DMS53 (cell line): ENCODE measurements around the gene CAMKK2.
"Not testable (repeated sequence)": the region's sequence is repeated elsewhere in the genome, so short reads cannot be mapped to it uniquely, and the experiment has no call there.

Experiments used
- DNase-seq: peaks from one replicate; lab custom pipeline; 2025; lab: John Stamatoyannopoulos, UW

CAMKK2 gene

DNA sequence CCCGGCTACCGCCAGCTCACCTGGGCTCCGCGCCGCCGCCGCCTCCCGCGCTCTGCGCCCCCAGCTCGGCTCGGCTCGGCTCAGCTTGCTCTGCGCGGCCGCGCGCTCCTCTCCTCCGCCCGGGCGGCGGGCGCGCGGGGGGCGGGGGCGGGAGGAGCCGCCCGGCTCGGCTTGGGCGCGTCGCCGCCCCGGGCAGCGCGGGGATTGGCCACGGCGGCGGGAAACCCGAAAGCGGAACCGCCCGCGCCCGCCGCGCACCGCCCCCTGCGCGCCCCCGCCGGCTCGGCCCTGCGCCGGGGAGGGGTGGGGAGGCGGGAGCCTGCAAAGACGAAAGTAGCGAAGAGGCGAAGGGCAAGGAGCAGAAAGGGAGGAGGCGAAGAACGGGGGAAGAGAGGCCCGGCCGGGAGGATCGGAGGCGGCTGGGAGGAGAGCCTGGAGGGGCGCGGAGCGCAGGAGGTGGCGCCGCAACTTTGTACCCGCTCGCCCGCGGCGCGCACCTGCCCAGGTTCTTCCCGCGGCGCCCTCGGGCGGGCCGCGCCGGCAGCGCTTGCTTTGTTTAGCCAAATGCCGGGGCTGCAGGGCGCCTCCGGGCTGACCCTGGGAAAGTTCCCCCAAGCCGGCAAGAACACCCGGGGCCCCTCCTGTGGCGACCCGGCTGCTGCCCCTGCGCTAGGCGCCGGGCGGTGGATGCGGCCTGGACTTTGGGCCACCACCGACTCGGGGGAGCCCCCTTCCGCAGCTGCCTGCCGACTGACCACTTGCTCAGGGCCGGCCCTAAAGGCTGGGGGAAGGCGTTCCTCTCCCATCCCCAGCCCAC is at the start of gene CAMKK2:
CAMKK2 (minus strand) TSS at position 92 of the 817 bp plus-strand sequence. CDS start 22,183 bp downstream, outside the sequence.
- DNase-seq: peak; percentile 95

- DNase-seq: no peak
Observed at GRCh38 chr12:121345151-121345815, 48.8 kb upstream of the CAMKK2 start.

- DNase-seq: no peak
Observed at GRCh38 chr12:121344506-121344905, 48.0 kb upstream of the CAMKK2 start.

GRCh38 chr12:121337416-121337815 is 40.9 kb upstream of the CAMKK2 start:
- DNase-seq: no peak

GRCh38 chr12:121334513-121335343 is 38.2 kb upstream of the CAMKK2 start:
- peak; percentile 85 for DNase-seq

DNA sequence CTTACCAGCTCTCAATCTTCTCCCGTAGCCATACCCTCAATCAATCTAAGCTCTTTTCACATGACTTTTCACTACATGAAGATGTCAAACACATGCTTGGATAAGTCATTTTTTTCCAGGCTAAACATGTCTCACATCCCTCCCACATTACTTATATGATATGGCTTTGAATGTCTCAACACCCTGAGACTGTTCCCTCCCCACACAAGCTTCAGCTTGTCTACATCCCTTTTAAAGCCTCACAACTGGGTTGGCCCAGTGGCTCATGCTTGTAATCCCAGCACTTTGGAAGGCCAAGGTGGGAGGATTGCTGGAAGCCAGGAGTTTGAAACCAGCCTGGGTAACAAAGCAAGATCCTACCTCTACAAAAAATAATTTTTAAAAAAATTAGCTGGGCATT is 37.2 kb upstream of the CAMKK2 start:
- no peak for DNase-seq

DNA sequence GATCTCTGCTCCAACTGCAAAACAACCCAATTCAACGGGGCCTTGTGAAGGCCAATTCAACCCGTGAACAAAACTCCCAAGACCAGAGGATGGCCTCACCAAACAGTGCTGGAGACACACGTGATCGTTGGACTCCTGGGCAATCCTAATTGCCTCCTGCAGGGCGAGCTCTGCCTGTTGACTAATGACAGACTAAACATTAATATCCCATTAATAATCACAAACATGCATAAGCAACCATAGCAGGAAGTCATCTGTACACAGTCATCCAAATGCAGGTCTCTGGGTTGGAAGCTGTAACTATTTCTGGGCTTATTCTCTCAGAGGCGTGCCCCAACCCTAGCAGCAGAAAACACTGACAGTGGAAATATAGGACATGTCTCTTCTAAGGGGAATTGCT is 34.7 kb upstream of the CAMKK2 start:
- DNase-seq: peak; percentile 39

GRCh38 chr12:121330692-121331091 is 34.2 kb upstream of the CAMKK2 start:
- DNase-seq: peak; percentile 86

GRCh38 chr12:121330195-121330594 is 33.7 kb upstream of the CAMKK2 start:
- DNase-seq: no peak

- no peak for DNase-seq
Observed at GRCh38 chr12:121328620-121329019, 32.1 kb upstream of the CAMKK2 start.

GRCh38 chr12:121326996-121327674 is 30.6 kb upstream of the CAMKK2 start:
- DNase-seq: no peak

- DNase-seq: no peak
Observed at GRCh38 chr12:121325922-121326396, 29.4 kb upstream of the CAMKK2 start.

- DNase-seq: no peak
Observed at GRCh38 chr12:121323908-121324307, 27.4 kb upstream of the CAMKK2 start.

DNA sequence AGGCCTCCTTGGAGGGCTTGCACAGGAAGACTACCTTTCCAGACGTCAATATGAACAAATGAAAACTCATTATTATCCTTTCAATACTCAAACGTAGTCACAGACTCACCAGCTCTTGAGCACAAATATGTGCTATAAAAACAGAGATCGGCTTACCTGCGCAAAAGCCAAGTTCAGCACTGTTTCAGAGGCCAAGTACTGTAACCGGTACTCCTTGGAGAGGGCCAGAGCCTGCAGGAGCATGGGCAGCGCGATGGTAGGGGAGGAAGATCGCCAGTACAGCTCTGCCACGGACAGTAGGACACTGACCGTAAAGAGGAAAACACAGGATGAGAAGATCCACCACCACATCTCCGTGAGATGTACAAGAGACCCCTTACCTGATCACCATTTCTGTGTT is 21.6 kb upstream of the CAMKK2 start:
- no peak for DNase-seq

DNA sequence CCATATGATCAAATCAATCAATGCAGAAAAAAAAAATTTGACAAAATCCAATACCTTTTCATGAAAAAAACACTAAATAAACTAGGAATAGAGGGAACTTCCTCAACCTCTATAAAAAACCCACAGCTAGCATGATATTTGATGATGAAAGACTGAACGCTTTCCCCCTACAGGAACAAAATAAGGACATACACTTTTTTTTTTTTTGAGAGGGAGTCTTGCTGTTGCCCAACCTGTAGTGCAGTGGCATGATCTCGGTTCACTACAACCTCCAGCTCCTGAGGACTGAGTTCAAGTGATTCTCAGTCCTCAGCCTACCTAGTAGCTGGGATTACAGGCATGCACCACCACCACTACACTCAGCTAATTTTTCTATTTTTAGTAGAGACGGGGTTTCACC is 17.9 kb upstream of the CAMKK2 start:
- DNase-seq: no peak

DNA sequence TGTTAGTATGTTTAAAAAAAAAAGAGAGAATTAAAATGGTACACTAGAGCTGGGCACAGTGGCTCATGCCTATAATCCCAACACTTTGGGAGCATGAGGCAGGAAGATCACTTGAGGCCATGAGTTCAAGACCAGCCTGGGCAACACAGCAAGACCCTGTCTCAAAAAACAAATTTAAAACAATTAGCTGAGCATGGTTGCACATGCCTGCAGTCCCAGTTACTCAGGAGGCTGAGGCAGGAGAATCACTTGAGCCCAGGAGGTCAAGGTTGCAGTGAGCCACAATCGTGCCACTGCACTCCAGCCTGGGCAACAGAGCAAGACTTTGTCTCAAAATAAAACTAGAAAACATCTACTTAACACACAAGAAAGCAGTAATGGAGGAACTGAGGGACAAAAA is 13.7 kb upstream of the CAMKK2 start:
- DNase-seq: not testable (repeated sequence)

DNA sequence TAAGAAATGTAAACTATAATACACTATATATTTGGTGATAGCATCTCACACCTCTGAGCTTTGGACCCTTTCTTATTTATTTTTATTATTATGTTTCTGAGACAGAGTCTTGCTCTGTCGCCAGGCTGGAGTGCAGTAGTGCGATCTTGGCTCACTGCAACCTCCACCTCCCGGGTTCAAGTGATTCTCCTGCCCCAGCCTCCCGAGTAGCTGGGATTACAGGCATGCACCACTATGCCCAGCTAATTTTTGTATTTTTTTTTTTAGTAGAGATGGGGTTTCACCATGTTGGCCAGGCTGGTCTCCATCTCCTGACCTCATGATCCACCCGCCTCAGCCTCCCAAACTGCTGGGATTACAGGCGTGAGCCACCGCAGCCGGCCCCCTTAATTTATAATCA is 10.9 kb upstream of the CAMKK2 start:
- DNase-seq: not testable (repeated sequence)

GRCh38 chr12:121304306-121304705 is 7.8 kb upstream of the CAMKK2 start:
- no peak for DNase-seq

GRCh38 chr12:121301876-121302275 is 5.4 kb upstream of the CAMKK2 start:
- no peak for DNase-seq

- peak; percentile 48 for DNase-seq
Observed at GRCh38 chr12:121300083-121300819, 3.7 kb upstream of the CAMKK2 start.

DNA sequence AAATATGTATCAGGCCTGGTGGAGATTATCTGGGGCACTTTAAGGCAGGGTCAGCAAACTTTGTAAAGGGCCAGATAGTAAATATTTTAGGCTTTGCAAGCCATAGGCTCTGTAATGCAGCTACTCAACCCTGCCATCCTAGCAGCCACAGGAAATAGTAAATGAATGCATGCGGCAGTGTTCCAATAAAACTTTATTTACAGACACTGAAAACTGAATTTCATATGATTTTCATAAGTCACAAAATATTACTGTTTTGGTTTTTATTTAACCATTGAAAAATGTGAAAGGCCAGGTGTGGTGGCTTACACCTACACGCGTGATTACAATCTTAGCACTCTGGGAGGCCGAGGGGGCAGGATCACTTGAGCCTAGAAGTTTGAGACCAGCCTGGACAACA is 3.2 kb upstream of the CAMKK2 start:
- DNase-seq: peak; percentile 35
